ENCODE data around the gene NAPG.

NAPG gene

DNA sequence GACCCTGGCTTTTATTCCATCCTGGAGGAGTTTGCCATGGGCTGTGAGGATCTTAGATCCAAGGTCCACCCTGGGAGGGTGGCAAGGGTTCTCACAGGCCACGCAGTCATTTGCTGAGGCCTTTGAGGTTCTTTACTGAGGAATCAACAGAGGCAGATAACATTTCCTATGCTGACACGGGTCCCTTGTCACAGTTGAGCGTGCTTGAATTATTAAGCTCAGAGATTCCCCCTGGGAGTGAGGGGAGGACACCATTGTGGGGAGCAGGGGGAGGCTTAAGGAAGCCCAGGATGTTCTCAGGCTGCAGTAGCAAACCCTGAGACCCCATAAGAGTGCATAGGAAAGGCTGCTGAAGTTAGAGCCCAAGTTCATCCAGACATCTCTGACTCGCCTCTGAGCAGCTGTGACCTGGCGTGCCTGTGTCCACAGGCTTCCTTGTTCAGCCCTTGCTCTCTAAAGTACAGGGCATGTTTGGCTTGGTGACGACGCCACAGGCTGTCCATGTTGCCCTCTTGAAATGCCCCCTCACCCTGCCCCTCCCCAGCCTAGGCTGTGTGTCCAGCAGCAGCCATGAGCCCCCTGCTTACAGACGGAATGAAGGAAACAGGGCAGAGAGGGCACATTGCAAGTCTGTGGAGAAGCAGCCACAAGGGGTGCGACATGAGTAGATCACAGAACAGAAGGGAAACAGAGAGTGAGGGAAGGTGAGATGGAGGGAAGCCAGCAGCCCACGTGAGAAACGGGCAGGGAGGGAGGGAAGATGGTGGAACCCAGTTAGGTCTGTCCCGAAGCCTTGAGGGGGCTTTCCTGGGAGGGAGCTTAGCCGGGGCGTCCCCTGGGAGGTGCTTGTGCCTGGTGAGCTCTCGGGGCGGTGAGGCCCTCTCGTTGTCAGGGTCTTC lies 34.0 kb downstream of the NAPG start:
- peak; percentile 12 for DNase-seq (ENCODE audit: low read depth)
- TF ChIP-seq POLR2A (IDR thresholded peaks at IDR 0.05; ENCODE audit: extremely low read depth, insufficient read length) (no peak), MYC (IDR thresholded peaks at IDR 0.05; ENCODE audit: low read depth, low read length) (no peak), MAX (IDR thresholded peaks at IDR 0.05; ENCODE audit: low read depth, low read length) (no peak), CTCF (IDR thresholded peaks at IDR 0.05; ENCODE audit: low read depth, low read length) (no peak)
- no peak overlapping the region for H3K4me3 ChIP-seq (ENCODE audit: low read depth, low read length)

GRCh38 chr18:10560452-10561045 lies 34.7 kb downstream of the NAPG start:
- TF ChIP-seq MYC (IDR thresholded peaks at IDR 0.05; ENCODE audit: low read depth, low read length) (no peak), CTCF (IDR thresholded peaks at IDR 0.05; ENCODE audit: low read depth, low read length) (peak; percentile 73)
- DNase-seq (ENCODE audit: low read depth): peak; percentile 71
- no peak overlapping the region for H3K4me3 ChIP-seq (ENCODE audit: low read depth, low read length)

DNA sequence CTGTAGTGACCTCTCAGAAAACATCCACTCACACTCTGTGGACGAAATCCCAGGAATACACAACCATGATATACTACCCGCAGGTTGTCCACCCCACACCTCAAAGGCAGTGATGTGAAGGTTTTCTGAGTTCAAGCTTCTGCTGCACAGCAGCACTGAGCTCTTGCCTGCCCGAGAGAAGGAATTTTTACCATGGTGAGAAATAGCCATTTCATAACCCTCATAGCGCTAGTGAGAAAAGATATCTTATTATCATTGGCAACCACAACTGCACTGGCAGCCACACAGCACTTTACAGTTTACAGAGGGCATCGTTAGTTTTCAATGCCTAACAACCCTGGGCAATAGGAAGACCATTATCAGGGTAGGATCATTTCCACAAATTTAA lies 36.9 kb downstream of the NAPG start:
- no peak overlapping the region for H3K4me3 ChIP-seq (ENCODE audit: low read depth, low read length)
- TF ChIP-seq MYC (IDR thresholded peaks at IDR 0.05; ENCODE audit: low read depth, low read length) (no peak), CTCF (IDR thresholded peaks at IDR 0.05; ENCODE audit: low read depth, low read length) (no peak), MAX (IDR thresholded peaks at IDR 0.05; ENCODE audit: low read depth, low read length) (no peak), POLR2A (IDR thresholded peaks at IDR 0.05; ENCODE audit: extremely low read depth, insufficient read length) (no peak)
- no peak for DNase-seq (ENCODE audit: low read depth)

GRCh38 chr18:10563886-10564285 lies 38.1 kb downstream of the NAPG start:
- no peak overlapping the region for H3K4me3 ChIP-seq (ENCODE audit: low read depth, low read length)
- TF ChIP-seq POLR2A (IDR thresholded peaks at IDR 0.05; ENCODE audit: extremely low read depth, insufficient read length): no peak
- no peak for TF ChIP-seq CTCF (IDR thresholded peaks at IDR 0.05; ENCODE audit: low read depth, low read length)
- no peak for TF ChIP-seq MYC (IDR thresholded peaks at IDR 0.05; ENCODE audit: low read depth, low read length)
- TF ChIP-seq MAX (IDR thresholded peaks at IDR 0.05; ENCODE audit: low read depth, low read length): no peak
- DNase-seq (ENCODE audit: low read depth): no peak

DNA sequence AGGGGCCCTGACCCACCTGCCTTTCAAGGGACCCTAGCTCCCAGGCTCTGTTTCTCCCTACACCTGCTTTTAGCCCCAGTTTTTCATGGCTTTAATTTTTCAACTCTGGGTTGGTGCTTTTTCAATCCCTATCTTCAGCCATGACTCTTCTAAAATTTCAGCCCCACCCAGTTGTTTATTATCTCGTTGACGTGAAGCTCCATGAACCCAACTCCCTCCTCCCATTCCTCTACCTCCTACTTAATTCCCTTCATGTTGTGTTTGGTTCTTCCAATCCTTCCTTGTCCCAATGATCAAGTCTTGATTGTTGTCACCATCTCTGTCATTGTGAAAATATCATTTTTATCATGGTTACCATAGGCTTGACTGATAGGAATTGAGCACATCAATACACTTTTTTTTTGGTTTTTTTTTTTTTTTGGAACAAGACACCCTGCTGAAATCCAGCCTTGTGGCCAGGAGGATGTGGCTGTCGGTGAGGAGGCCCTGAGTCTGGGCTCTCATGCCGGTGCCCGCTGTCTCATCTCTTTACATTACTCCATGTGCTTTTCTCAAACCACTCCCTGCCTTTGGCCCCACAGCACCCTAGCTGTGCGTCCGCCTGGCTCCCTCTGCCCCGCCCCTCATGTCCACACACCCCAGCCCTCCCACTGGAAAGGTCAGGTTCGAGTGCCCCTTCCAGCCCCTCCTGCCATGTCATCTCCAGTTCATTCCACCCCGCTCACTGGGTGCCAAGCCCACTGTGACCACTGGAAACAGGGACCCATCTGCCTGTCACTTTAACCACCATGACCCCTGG lies 39.3 kb downstream of the NAPG start:
- no peak overlapping the region for H3K4me3 ChIP-seq (ENCODE audit: low read depth, low read length)
- no peak for TF ChIP-seq POLR2A (IDR thresholded peaks at IDR 0.05; ENCODE audit: extremely low read depth, insufficient read length)
- no peak for TF ChIP-seq MYC (IDR thresholded peaks at IDR 0.05; ENCODE audit: low read depth, low read length)
- TF ChIP-seq MAX (IDR thresholded peaks at IDR 0.05; ENCODE audit: low read depth, low read length): no peak
- no peak for TF ChIP-seq CTCF (IDR thresholded peaks at IDR 0.05; ENCODE audit: low read depth, low read length)
- DNase-seq (ENCODE audit: low read depth): no peak
